ENCODE data around the gene PIK3R6.

DNA sequence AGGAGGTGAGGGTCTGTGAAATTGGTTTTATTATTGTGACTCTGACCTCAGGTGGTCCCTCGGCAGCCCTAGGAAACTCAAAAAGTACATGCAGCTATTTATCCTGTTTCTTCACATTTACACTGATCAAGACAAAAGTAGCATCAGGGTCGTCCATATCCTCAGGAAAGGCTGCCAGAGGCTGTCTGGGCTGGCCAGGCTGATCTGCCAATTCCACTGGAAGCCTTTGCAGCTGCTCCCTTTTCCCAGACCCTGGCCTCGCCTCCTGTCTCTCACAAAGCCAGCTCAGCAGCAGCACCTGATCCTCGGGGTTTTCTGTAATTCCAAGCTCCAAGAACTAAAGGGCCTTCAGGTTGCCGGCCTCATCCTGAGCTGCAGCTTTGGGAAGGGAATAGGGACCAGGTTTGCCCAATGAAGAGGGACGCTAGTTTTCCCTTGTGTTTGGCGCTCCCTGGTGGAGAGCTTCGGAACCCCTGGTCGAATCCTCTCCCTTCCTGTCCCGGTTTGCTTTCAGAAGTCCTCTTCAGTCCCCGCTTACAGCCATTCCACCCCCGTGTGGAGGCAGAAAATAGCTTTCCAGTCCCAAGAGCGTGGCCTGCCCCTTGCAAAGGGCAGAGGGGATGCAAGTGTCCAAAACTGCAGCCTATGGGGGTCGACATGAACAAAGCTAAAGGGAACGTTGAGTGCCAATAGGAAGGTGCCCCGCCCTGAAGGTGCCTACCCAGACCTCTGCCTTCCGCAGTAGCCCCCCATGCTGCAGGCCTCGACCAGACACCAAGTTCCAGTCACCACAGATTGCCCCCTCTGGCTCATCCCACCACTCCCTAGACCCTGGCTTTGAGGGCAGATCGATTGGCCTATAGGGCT lies 81.7 kb downstream of the PIK3R6 start:
- TF ChIP-seq, protein P1, sequence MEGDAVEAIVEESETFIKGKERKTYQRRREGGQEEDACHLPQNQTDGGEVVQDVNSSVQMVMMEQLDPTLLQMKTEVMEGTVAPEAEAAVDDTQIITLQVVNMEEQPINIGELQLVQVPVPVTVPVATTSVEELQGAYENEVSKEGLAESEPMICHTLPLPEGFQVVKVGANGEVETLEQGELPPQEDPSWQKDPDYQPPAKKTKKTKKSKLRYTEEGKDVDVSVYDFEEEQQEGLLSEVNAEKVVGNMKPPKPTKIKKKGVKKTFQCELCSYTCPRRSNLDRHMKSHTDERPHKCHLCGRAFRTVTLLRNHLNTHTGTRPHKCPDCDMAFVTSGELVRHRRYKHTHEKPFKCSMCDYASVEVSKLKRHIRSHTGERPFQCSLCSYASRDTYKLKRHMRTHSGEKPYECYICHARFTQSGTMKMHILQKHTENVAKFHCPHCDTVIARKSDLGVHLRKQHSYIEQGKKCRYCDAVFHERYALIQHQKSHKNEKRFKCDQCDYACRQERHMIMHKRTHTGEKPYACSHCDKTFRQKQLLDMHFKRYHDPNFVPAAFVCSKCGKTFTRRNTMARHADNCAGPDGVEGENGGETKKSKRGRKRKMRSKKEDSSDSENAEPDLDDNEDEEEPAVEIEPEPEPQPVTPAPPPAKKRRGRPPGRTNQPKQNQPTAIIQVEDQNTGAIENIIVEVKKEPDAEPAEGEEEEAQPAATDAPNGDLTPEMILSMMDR (IDR thresholded peaks at IDR 0.05; ENCODE audit: low read depth, low read length) = peak; percentile 72
- no peak for TF ChIP-seq POLR2A (IDR thresholded peaks at IDR 0.05; ENCODE audit: extremely low read depth, insufficient read length)
- no peak for TF ChIP-seq MYC (IDR thresholded peaks at IDR 0.05; ENCODE audit: low read depth, low read length)
- TF ChIP-seq, protein P2, sequence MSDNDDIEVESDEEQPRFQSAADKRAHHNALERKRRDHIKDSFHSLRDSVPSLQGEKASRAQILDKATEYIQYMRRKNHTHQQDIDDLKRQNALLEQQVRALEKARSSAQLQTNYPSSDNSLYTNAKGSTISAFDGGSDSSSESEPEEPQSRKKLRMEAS (IDR thresholded peaks at IDR 0.05; ENCODE audit: low read depth, low read length) = no peak

All from NB4 (cell line).